K562 (cell line): ENCODE measurements around the gene SLC35A4. TPM values are rescaled to one million over a fixed set of nuclear protein-coding genes. Genes with fewer than 3 reads are reported as not detected.

Experiments used
- ATF1 ChIP-seq, 2 experiments: fragments of 450-650 bp in 1 of 2; IDR thresholded peaks; 2 replicates each; pipeline ENCODE4 v1.6.1; 2016; ENCODE audit warnings: missing compliant biosample characterization in 1 of 2, missing genetic modification characterization in 1 of 2
- ETV6 ChIP-seq, 3 experiments: fragments of 150-350 bp in 1 of 3; sonication (generic) in 1 of 3; formaldehyde crosslinking in 1 of 3; IDR thresholded peaks; 2 replicates each; pipeline versions ENCODE4 v1.6.1 to v1.8.0; 2014 to 2022; ENCODE audit warnings: borderline replicate concordance in 2 of 3, low read depth in 2 of 3, antibody characterized with exemption in 1 of 3, low read length in 1 of 3, mild to moderate bottlenecking in 1 of 3, missing genetic modification reagents in 1 of 3
- EZH2 ChIP-seq: IDR thresholded peaks from 2 replicates; pipeline ENCODE4 v1.6.1; 2012; ENCODE audit warnings: low read depth, mild to moderate bottlenecking, inconsistent platforms, low read length, borderline replicate concordance
- FOXM1 ChIP-seq, 2 experiments: fragments of 450-650 bp in 1 of 2; sonication (generic) in 1 of 2; formaldehyde crosslinking in 1 of 2; IDR thresholded peaks; 2 replicates each; pipeline versions ENCODE4 v1.6.1 to v1.9.0; 2017 to 2022; ENCODE audit warnings: low read depth in 2 of 2, mild to moderate bottlenecking in 2 of 2, missing genetic modification reagents in 1 of 2, moderate library complexity in 1 of 2
- GABPA ChIP-seq: fragments of 200-800 bp; sonication (Bioruptor generic); conservative IDR thresholded peaks from 2 replicates; pipeline ENCODE4 v1.6.1; 2016; ENCODE audit warnings: low read depth, missing genetic modification characterization, missing compliant biosample characterization
- MXI1 ChIP-seq: IDR thresholded peaks from 2 replicates; pipeline ENCODE4 v1.6.1; 2011; ENCODE audit warnings: low read depth, mild to moderate bottlenecking, improper control_type of control experiment, low read length
- NFXL1 ChIP-seq: fragments of 450-650 bp; formaldehyde crosslinking; IDR thresholded peaks from 2 replicates; pipeline ENCODE4 v1.4.0; 2021; ENCODE audit warnings: mild to moderate bottlenecking
- NRF1 ChIP-seq, 2 experiments: fragments of 450-650 bp; IDR thresholded peaks in 1 of 2; conservative IDR thresholded peaks in 1 of 2; 2 replicates each; pipeline ENCODE4 v1.6.1; 2014; ENCODE audit warnings: mild to moderate bottlenecking in 2 of 2
- POLR3A ChIP-seq: IDR thresholded peaks from 2 replicates; pipeline ENCODE4 v1.6.1; 2011; ENCODE audit warnings: borderline replicate concordance, mild to moderate bottlenecking, moderate library complexity; ENCODE audit not compliant: insufficient read length, insufficient read depth; ENCODE audit errors: extremely low read depth
- RBM22 ChIP-seq: fragments of 200-400 bp; formaldehyde crosslinking; IDR thresholded peaks from 2 replicates; pipeline ENCODE4 v1.6.1; 2018; ENCODE audit warnings: low read length, low read depth; ENCODE audit not compliant: poor library complexity, severe bottlenecking
- SIN3A ChIP-seq, 2 experiments: fragments of 150-350 bp in 1 of 2; IDR thresholded peaks; 2 replicates each; pipeline ENCODE4 v1.6.1; 2011 to 2016; ENCODE audit warnings: borderline replicate concordance in 2 of 2, low read depth in 2 of 2, low read length in 2 of 2, mild to moderate bottlenecking in 2 of 2, moderate library complexity in 2 of 2; ENCODE audit not compliant: control insufficient read depth in 1 of 2
- TAF1 ChIP-seq: IDR thresholded peaks from 2 replicates; pipeline ENCODE4 v1.6.1; 2011; ENCODE audit warnings: mild to moderate bottlenecking, low read length, moderate library complexity; ENCODE audit not compliant: insufficient read depth, control insufficient read depth, severe bottlenecking; ENCODE audit errors: extremely low read depth
- ZNF224 ChIP-seq: sonication (generic); formaldehyde crosslinking; IDR thresholded peaks from 2 replicates; pipeline ENCODE4 v1.8.0; 2022; ENCODE audit warnings: mild to moderate bottlenecking, missing genetic modification reagents
- ZNF589 ChIP-seq: fragments of 200-800 bp; sonication (Bioruptor generic); IDR thresholded peaks from 2 replicates; pipeline ENCODE4 v1.6.1; 2016; ENCODE audit warnings: low read depth, missing genetic modification characterization, missing compliant biosample characterization
- polyA plus RNA-seq, 8 experiments: library from polyadenylated mRNA; depleted of rRNA in 4 of 8; stranded (reverse) in 5 of 8; unstranded in 3 of 8; fragments of >200 nt; fragmentation: Nextera tagmentation in 2 of 8; fragmentation: Illumina TruSeq in 1 of 8; extraction: Ambion mirVana in 2 of 8; extraction: Trizol in 1 of 8; gene quantifications; 2 replicates each; pipeline versions ENCODE4 v1.2.1 to v1.2.3, GENCODE V29; 2011 to 2014; ENCODE audit warnings: inconsistent platforms in 1 of 8, missing spikeins in 1 of 8
- total RNA-seq, 7 experiments: library from RNA; depleted of rRNA in 6 of 7; stranded (reverse); fragments of >200 nt in 6 of 7; fragmentation: Illumina TruSeq in 2 of 7; extraction: Trizol in 2 of 7; gene quantifications; 2 replicates each; pipeline versions ENCODE4 v1.2.1 to v1.2.3, GENCODE V29; 2011 to 2021; ENCODE audit warnings: low replicate concordance in 1 of 7
- TF ChIP-seq, protein P1 (sequence below), 3 experiments: IDR thresholded peaks in 2 of 3; conservative IDR thresholded peaks in 1 of 3; 2 replicates each; pipeline ENCODE4 v1.5.1; 2011 to 2012; ENCODE audit warnings: low read length in 3 of 3, mild to moderate bottlenecking in 3 of 3, control low read depth in 2 of 3, improper control_type of control experiment in 1 of 3, inconsistent platforms in 1 of 3, low read depth in 1 of 3, mixed read lengths in 1 of 3, moderate library complexity in 1 of 3; ENCODE audit not compliant: insufficient read depth in 2 of 3
- TF ChIP-seq, protein P2 (sequence below): fragments of 450-650 bp; formaldehyde crosslinking; IDR thresholded peaks from 2 replicates; pipeline ENCODE4 v1.4.0; 2020; ENCODE audit warnings: mild to moderate bottlenecking, moderate library complexity
- TF ChIP-seq, protein P3 (sequence below): fragments of 450-650 bp; IDR thresholded peaks from 2 replicates; pipeline ENCODE4 v1.6.1; 2016; ENCODE audit warnings: mild to moderate bottlenecking

SLC35A4 gene
- total and polyA plus RNA-seq, 9 of the 15 experiments (the other 6 are each of a cell fraction or from before 2014, with no cell fraction given) = 21.8 to 171 (median 42.5) TPM

- TF ChIP-seq, protein P1, sequence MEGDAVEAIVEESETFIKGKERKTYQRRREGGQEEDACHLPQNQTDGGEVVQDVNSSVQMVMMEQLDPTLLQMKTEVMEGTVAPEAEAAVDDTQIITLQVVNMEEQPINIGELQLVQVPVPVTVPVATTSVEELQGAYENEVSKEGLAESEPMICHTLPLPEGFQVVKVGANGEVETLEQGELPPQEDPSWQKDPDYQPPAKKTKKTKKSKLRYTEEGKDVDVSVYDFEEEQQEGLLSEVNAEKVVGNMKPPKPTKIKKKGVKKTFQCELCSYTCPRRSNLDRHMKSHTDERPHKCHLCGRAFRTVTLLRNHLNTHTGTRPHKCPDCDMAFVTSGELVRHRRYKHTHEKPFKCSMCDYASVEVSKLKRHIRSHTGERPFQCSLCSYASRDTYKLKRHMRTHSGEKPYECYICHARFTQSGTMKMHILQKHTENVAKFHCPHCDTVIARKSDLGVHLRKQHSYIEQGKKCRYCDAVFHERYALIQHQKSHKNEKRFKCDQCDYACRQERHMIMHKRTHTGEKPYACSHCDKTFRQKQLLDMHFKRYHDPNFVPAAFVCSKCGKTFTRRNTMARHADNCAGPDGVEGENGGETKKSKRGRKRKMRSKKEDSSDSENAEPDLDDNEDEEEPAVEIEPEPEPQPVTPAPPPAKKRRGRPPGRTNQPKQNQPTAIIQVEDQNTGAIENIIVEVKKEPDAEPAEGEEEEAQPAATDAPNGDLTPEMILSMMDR (IDR thresholded peaks at IDR 0.05 in 2 of 3, conservative IDR thresholded peaks at IDR 0.05 in 1 of 3; ENCODE audit: insufficient read depth in 2 of 3, low read depth in 1 of 3, low read length in 3 of 3) = peak; percentile 51 to 72 (median 64)
- TF ChIP-seq FOXM1 (IDR thresholded peaks at IDR 0.05; ENCODE audit: low read depth) (no peak), FOXM1 (CRISPR knock-in tag; IDR thresholded peaks at IDR 0.05; ENCODE audit: low read depth) (0 out of 2 replicates have a peak, but pooled peaks have one; percentile 67), ETV6 (IDR thresholded peaks at IDR 0.05; ENCODE audit: borderline replicate concordance in 1 of 2, low read depth in 2 of 2, low read length in 1 of 2) (no peak), ETV6 (CRISPR knock-in tag; IDR thresholded peaks at IDR 0.05; ENCODE audit: borderline replicate concordance) (0 out of 2 replicates have a peak, but pooled peaks have one; percentile 62), RBM22 (peak; percentile 94), NRF1 (conservative IDR thresholded peaks at IDR 0.05 in 1 of 2, IDR thresholded peaks at IDR 0.05 in 1 of 2) (peak; percentile 64 to 73), ZNF224 (CRISPR knock-in tag) (0 out of 2 replicates have a peak, but pooled peaks have one; percentile 73), POLR3A (no peak), ATF1 (CRISPR knock-in tag; IDR thresholded peaks at IDR 0.05) (no peak), ATF1 (tag; IDR thresholded peaks at IDR 0.05) (peak; percentile 93), SIN3A (IDR thresholded peaks at IDR 0.05; ENCODE audit: borderline replicate concordance in 2 of 2, control insufficient read depth in 1 of 2, low read depth in 2 of 2, low read length in 2 of 2) (peak; percentile 37 to 88; a peak in 1 of 4 replicates), GABPA (peak; percentile 43; the same call in 1 of the 2 replicates), TAF1 (peak; percentile 28), MXI1 (peak; percentile 83), ZNF589 (CRISPR knock-in tag) (0 out of 2 replicates have a peak, but pooled peaks have one; percentile 70), NFXL1 (CRISPR knock-in tag) (0 out of 2 replicates have a peak, but pooled peaks have one; percentile 31), EZH2 (no peak)
- TF ChIP-seq, protein P2, sequence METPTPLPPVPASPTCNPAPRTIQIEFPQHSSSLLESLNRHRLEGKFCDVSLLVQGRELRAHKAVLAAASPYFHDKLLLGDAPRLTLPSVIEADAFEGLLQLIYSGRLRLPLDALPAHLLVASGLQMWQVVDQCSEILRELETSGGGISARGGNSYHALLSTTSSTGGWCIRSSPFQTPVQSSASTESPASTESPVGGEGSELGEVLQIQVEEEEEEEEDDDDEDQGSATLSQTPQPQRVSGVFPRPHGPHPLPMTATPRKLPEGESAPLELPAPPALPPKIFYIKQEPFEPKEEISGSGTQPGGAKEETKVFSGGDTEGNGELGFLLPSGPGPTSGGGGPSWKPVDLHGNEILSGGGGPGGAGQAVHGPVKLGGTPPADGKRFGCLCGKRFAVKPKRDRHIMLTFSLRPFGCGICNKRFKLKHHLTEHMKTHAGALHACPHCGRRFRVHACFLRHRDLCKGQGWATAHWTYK = peak; percentile 38; the same call in 1 of the 2 replicates
- TF ChIP-seq, protein P3, sequence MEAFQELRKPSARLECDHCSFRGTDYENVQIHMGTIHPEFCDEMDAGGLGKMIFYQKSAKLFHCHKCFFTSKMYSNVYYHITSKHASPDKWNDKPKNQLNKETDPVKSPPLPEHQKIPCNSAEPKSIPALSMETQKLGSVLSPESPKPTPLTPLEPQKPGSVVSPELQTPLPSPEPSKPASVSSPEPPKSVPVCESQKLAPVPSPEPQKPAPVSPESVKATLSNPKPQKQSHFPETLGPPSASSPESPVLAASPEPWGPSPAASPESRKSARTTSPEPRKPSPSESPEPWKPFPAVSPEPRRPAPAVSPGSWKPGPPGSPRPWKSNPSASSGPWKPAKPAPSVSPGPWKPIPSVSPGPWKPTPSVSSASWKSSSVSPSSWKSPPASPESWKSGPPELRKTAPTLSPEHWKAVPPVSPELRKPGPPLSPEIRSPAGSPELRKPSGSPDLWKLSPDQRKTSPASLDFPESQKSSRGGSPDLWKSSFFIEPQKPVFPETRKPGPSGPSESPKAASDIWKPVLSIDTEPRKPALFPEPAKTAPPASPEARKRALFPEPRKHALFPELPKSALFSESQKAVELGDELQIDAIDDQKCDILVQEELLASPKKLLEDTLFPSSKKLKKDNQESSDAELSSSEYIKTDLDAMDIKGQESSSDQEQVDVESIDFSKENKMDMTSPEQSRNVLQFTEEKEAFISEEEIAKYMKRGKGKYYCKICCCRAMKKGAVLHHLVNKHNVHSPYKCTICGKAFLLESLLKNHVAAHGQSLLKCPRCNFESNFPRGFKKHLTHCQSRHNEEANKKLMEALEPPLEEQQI = no peak
Measured at GRCh38 chr5:140547508-140548299, 16.9 kb upstream of the SLC35A4 start, which contains the start of gene EIF4EBP3 (continued).
